ENCODE results near the gene DLAT. TPM values are rescaled to one million over a fixed set of nuclear protein-coding genes. Genes with fewer than 3 reads are reported as not detected.

DLAT gene
- total and polyA plus RNA-seq, 2 experiments from 2014 or later = 31.8 to 66.5 TPM

DNA sequence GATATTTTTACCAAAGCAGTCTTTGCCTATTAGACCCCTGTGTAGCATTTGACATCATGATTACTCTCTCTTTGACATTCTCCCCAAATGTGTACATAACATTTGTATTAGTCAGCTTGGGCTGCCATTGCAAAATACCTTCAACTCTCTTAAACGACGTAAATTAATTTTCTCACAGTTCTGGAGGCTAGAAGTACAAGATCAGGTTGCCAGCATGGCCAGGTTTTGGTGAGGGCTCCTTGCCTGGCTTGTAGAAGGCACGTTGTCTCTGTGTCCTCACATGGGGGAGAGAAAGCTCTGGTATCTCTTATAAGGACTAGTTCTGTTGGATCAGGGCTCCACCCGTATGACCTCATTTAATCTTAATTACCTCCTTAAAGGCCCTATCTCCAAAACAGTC lies 12.3 kb upstream of the DLAT start:
- peaks cover under 1% of the 10 kb centered on the region for H3K27me3 Mint-ChIP-seq (ENCODE audit: insufficient read depth, low read depth, poor library complexity)
- H2AFZ ChIP-seq = no peak overlapping the region
- peaks cover 15% of the 10 kb centered on the region; the same call in 2 of the 3 replicates for H3K36me3 Mint-ChIP-seq (ENCODE audit: low read depth)
- H3K4me1 Mint-ChIP-seq = peaks cover 4% of the 10 kb centered on the region; the same call in 1 of the 3 replicates
- H3K27me3 ChIP-seq (ENCODE audit: insufficient read depth) = no peaks in the 10 kb centered on the region
- TF ChIP-seq EZH2 (IDR thresholded peaks at IDR 0.05; ENCODE audit: low read depth, unreplicated experiment) (no peak), POLR2AphosphoS5 (IDR thresholded peaks at IDR 0.05; ENCODE audit: low read depth) (no peak), EZH2phosphoT487 (IDR thresholded peaks at IDR 0.05; ENCODE audit: unreplicated experiment) (no peak), ZNF114 (CRISPR knock-in tag; IDR thresholded peaks at IDR 0.05) (no peak)
- H3K9me3 Mint-ChIP-seq = peaks cover 31% of the 10 kb centered on the region
- no peaks in the 10 kb centered on the region for H3K79me2 ChIP-seq (replicated peaks; ENCODE audit: insufficient read depth)
- H3K27ac ChIP-seq (ENCODE audit: low read depth) = no peak overlapping the region
- ATAC-seq (no peak), DNase-seq (ENCODE audit: low spot score) (no peak)
- no peak overlapping the region for H3K4me2 ChIP-seq
- H3K4me1 ChIP-seq (ENCODE audit: insufficient read depth) = no peaks in the 10 kb centered on the region
- no peaks in the 10 kb centered on the region for H3K36me3 ChIP-seq (ENCODE audit: insufficient read depth)
- no peaks in the 10 kb centered on the region for H3K9me2 ChIP-seq (ENCODE audit: insufficient read depth)
- no peaks in the 10 kb centered on the region for H3F3A ChIP-seq (replicated peaks; ENCODE audit: low read depth)
- H3K4me3 ChIP-seq = no peak overlapping the region
- no peaks in the 10 kb centered on the region for H4K20me1 ChIP-seq (replicated peaks; ENCODE audit: insufficient read depth)
- H3K27ac Mint-ChIP-seq = no peak overlapping the region
- no peak overlapping the region for H3K4me3 Mint-ChIP-seq

DNA sequence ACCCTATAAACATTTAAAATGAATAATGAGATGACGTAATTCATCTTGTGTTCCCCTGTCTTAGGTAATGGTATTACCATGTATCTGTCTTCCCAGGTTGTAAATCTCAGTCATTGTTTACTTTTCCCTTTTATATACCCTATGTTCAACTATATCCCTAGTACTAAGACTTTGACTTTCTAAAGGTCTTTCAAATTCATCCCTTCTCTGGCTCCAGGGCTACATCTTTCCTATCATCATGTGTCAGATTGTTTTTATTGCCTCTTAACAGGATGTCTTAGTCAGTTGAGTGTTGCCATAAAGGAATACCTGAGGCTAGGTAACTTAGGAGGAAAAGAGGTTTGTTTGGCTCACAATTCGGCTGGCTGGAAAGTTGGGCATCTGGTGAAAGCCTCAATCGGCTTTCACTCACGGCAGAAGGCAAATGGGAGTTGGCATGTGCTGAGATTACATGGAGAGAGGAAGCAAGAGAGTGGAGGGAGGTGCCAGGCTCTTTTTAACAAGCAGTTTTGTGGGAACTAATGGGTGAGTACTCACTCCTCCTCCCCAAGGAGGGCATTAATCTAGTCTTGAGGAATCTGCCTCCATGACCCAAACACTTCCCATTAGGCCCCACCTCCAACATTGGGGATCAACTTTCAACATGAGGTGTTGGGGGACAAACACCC lies 11.6 kb upstream of the DLAT start:
- Histone ChIP-seq H3K9me2 (ENCODE audit: insufficient read depth) (no peaks in the 10 kb centered on the region), H4K20me1 (replicated peaks; ENCODE audit: insufficient read depth) (no peaks in the 10 kb centered on the region), H3K4me1 (ENCODE audit: insufficient read depth) (no peaks in the 10 kb centered on the region), H3K36me3 (ENCODE audit: insufficient read depth) (no peaks in the 10 kb centered on the region), H3K4me3 (no peak overlapping the region), H3K27ac (ENCODE audit: low read depth) (peak overlapping the region; percentile 80; the same call in 1 of the 2 replicates), H3K79me2 (replicated peaks; ENCODE audit: insufficient read depth) (no peaks in the 10 kb centered on the region), H3F3A (replicated peaks; ENCODE audit: low read depth) (no peaks in the 10 kb centered on the region), H2AFZ (no peak overlapping the region), H3K27me3 (ENCODE audit: insufficient read depth) (no peaks in the 10 kb centered on the region), H3K4me2 (no peak overlapping the region)
- Mint-ChIP-seq H3K4me1 (peaks cover 4% of the 10 kb centered on the region; the same call in 1 of the 3 replicates), H3K27ac (no peak overlapping the region; the same call in 1 of the 2 replicates), H3K9me3 (peaks cover 24% of the 10 kb centered on the region), H3K36me3 (ENCODE audit: low read depth) (peaks cover 9% of the 10 kb centered on the region; the same call in 1 of the 3 replicates), H3K4me3 (no peak overlapping the region), H3K27me3 (ENCODE audit: insufficient read depth, low read depth, poor library complexity) (no peaks in the 10 kb centered on the region)
- DNase-seq (ENCODE audit: low spot score) = no peak
- ATAC-seq = no peak
- TF ChIP-seq POLR2AphosphoS5 (IDR thresholded peaks at IDR 0.05; ENCODE audit: low read depth) (no peak), STAT1 (IDR thresholded peaks at IDR 0.05; ENCODE audit: unreplicated experiment) (no peak), EZH2 (IDR thresholded peaks at IDR 0.05; ENCODE audit: low read depth, unreplicated experiment) (no peak), ZNF331 (CRISPR knock-in tag; IDR thresholded peaks at IDR 0.05; ENCODE audit: low read depth) (no peak), EZH2phosphoT487 (IDR thresholded peaks at IDR 0.05; ENCODE audit: unreplicated experiment) (no peak)

DNA sequence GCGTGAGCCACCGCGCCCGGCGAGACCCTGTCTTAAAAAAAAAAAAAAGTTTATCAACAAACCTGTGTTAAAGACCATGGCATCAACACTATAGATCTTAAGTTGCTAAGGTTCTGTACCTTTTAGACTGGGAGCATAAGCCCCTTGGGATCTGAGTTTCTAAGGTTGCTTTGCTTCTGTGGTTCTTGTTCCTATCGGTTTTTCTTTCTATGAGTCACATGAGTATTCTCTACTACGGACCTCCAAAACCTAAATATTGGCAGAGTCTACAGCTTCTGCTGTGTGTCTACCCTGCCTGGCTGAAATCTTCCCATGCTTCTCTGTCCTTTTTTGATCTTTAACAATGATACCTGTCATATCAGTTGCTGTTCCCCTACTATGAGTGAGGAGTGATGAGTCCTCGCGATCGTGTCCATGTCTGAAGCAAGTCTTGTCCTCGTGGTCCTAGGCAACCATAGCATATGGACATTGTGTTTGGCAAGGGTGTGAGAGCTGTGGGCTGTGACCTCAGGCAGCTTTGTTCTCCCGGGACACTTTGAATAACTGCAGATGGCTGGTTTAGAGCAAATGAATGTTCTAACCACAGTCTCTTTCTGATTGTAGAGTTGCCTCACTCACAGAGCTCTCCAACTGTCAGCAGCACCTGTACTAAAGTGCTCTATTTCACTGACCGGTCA lies 9.0 kb upstream of the DLAT start:
- Histone ChIP-seq H3K36me3 (ENCODE audit: insufficient read depth) (no peaks in the 10 kb centered on the region), H3K27me3 (ENCODE audit: insufficient read depth) (no peaks in the 10 kb centered on the region), H3K4me1 (ENCODE audit: insufficient read depth) (no peaks in the 10 kb centered on the region), H3K4me2 (no peak overlapping the region), H3K79me2 (replicated peaks; ENCODE audit: insufficient read depth) (no peaks in the 10 kb centered on the region), H3K27ac (ENCODE audit: low read depth) (no peak overlapping the region), H2AFZ (no peak overlapping the region), H3F3A (replicated peaks; ENCODE audit: low read depth) (no peaks in the 10 kb centered on the region), H3K4me3 (no peak overlapping the region), H4K20me1 (replicated peaks; ENCODE audit: insufficient read depth) (no peaks in the 10 kb centered on the region), H3K9me2 (ENCODE audit: insufficient read depth) (no peaks in the 10 kb centered on the region)
- no peak for ATAC-seq
- Mint-ChIP-seq H3K4me3 (no peak overlapping the region), H3K36me3 (ENCODE audit: low read depth) (no peaks in the 10 kb centered on the region), H3K27ac (no peak overlapping the region), H3K4me1 (peaks cover 4% of the 10 kb centered on the region; the same call in 1 of the 3 replicates), H3K27me3 (ENCODE audit: insufficient read depth, low read depth, poor library complexity) (no peaks in the 10 kb centered on the region), H3K9me3 (peaks cover under 1% of the 10 kb centered on the region; the same call in 1 of the 3 replicates)
- DNase-seq (ENCODE audit: low spot score) = no peak
- TF ChIP-seq STAT1 (IDR thresholded peaks at IDR 0.05; ENCODE audit: unreplicated experiment) (no peak), JUNB (IDR thresholded peaks at IDR 0.05; ENCODE audit: unreplicated experiment) (no peak), CREB1 (CRISPR knock-in tag; IDR thresholded peaks at IDR 0.05; ENCODE audit: low read depth) (no peak), EZH2phosphoT487 (IDR thresholded peaks at IDR 0.05; ENCODE audit: unreplicated experiment) (no peak), ZNF331 (CRISPR knock-in tag; IDR thresholded peaks at IDR 0.05; ENCODE audit: low read depth) (no peak), EZH2 (IDR thresholded peaks at IDR 0.05; ENCODE audit: low read depth, unreplicated experiment) (no peak)
- TF ChIP-seq, protein P1, sequence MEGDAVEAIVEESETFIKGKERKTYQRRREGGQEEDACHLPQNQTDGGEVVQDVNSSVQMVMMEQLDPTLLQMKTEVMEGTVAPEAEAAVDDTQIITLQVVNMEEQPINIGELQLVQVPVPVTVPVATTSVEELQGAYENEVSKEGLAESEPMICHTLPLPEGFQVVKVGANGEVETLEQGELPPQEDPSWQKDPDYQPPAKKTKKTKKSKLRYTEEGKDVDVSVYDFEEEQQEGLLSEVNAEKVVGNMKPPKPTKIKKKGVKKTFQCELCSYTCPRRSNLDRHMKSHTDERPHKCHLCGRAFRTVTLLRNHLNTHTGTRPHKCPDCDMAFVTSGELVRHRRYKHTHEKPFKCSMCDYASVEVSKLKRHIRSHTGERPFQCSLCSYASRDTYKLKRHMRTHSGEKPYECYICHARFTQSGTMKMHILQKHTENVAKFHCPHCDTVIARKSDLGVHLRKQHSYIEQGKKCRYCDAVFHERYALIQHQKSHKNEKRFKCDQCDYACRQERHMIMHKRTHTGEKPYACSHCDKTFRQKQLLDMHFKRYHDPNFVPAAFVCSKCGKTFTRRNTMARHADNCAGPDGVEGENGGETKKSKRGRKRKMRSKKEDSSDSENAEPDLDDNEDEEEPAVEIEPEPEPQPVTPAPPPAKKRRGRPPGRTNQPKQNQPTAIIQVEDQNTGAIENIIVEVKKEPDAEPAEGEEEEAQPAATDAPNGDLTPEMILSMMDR (conservative IDR thresholded peaks at IDR 0.05; ENCODE audit: low read depth in 2 of 2) = no peak
- TF ChIP-seq, protein P2, sequence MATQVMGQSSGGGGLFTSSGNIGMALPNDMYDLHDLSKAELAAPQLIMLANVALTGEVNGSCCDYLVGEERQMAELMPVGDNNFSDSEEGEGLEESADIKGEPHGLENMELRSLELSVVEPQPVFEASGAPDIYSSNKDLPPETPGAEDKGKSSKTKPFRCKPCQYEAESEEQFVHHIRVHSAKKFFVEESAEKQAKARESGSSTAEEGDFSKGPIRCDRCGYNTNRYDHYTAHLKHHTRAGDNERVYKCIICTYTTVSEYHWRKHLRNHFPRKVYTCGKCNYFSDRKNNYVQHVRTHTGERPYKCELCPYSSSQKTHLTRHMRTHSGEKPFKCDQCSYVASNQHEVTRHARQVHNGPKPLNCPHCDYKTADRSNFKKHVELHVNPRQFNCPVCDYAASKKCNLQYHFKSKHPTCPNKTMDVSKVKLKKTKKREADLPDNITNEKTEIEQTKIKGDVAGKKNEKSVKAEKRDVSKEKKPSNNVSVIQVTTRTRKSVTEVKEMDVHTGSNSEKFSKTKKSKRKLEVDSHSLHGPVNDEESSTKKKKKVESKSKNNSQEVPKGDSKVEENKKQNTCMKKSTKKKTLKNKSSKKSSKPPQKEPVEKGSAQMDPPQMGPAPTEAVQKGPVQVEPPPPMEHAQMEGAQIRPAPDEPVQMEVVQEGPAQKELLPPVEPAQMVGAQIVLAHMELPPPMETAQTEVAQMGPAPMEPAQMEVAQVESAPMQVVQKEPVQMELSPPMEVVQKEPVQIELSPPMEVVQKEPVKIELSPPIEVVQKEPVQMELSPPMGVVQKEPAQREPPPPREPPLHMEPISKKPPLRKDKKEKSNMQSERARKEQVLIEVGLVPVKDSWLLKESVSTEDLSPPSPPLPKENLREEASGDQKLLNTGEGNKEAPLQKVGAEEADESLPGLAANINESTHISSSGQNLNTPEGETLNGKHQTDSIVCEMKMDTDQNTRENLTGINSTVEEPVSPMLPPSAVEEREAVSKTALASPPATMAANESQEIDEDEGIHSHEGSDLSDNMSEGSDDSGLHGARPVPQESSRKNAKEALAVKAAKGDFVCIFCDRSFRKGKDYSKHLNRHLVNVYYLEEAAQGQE (IDR thresholded peaks at IDR 0.05; ENCODE audit: unreplicated experiment) = no peak
- TF ChIP-seq, protein P3, sequence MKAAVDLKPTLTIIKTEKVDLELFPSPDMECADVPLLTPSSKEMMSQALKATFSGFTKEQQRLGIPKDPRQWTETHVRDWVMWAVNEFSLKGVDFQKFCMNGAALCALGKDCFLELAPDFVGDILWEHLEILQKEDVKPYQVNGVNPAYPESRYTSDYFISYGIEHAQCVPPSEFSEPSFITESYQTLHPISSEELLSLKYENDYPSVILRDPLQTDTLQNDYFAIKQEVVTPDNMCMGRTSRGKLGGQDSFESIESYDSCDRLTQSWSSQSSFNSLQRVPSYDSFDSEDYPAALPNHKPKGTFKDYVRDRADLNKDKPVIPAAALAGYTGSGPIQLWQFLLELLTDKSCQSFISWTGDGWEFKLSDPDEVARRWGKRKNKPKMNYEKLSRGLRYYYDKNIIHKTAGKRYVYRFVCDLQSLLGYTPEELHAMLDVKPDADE (IDR thresholded peaks at IDR 0.05) = no peak
